Activated B cell treated with CpG ODN at 0.5 μM for 24 hours (primary cell): Measurements from ENCODE around the gene IMPG1. TPM values are rescaled to one million over a fixed set of nuclear protein-coding genes. Genes with fewer than 3 reads are reported as not detected.

Experiments
- ATAC-seq: fragments of 200-7000 bp; cut with Tn5 transposase; one replicate; pipeline ENCODE4 v1.10.0; 2021; ENCODE audit warnings: low read depth, mild to moderate bottlenecking, moderate library complexity
- CTCF ChIA-PET: fragments of 350-600 bp; sonication (Branson Sonifier 250); formaldehyde crosslinking; loops from one replicate; lab custom pipeline; 2021; ENCODE audit warnings: antibody characterized with exemption; lab: Charles Lee
- POLR2A ChIA-PET: fragments of 350-600 bp; sonication (Branson Sonifier 250); formaldehyde crosslinking; loops from one replicate; lab custom pipeline; 2021; ENCODE audit warnings: antibody characterized with exemption; lab: Charles Lee
- DNase-seq: peaks from one replicate; pipeline ENCODE4 v3.0.0; 2022
- H3K27ac Mint-ChIP-seq: one replicate; pipeline ENCODE4 v1.8.0; 2020; ENCODE audit warnings: mixed read lengths
- H3K27me3 Mint-ChIP-seq: one replicate; pipeline ENCODE4 v1.8.0; 2021; ENCODE audit warnings: mixed read lengths
- H3K36me3 Mint-ChIP-seq: one replicate; pipeline ENCODE4 v1.8.0; 2021; ENCODE audit warnings: low read depth, mixed read lengths
- H3K4me1 Mint-ChIP-seq: one replicate; pipeline ENCODE4 v1.8.0; 2021; ENCODE audit warnings: mixed read lengths
- H3K4me3 Mint-ChIP-seq: one replicate; pipeline ENCODE4 v1.8.0; 2020; ENCODE audit warnings: mild to moderate bottlenecking, mixed read lengths
- H3K9me3 Mint-ChIP-seq: one replicate; pipeline ENCODE4 v1.8.0; 2020; ENCODE audit warnings: mixed read lengths
- intact Hi-C: fragments of 100-400 bp; cut with micrococcal nuclease; formaldehyde crosslinking; loops from one replicate; pipeline ENCODE4 v1.15.1; 2024
- total RNA-seq: library from RNA; stranded (reverse); gene quantifications from 2 replicates; pipeline ENCODE4 v1.2.3, GENCODE V29; 2022
- TF ChIP-seq, protein P1 (sequence below): fragments of 200-600 bp; IDR thresholded peaks from one replicate; pipeline ENCODE4 v1.8.0; 2022; ENCODE audit warnings: antibody characterized with exemption, mild to moderate bottlenecking

The IMPG1 gene
- total RNA-seq, 1 donor from 2014 or later, result not detected

DNA sequence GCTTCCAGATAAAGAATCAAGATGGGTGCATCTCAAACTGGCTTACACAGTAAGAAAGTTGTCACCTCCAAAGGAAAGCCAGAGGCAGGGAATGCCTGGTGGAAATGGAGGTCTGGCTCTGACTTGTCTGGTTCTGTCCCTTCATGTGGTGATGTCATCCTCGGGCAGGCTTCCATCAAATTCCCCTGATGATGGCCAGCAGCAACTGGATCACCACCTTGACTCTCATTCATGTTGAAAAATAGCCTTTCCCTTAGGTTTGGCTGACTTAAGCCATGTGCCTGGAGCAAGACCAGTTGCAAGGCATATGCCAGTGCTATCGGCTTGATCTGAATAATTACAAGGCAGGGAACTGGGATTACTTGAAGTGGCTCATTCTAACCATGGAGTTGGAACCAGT, 28.8 kb downstream of the IMPG1 start:
- Mint-ChIP-seq H3K4me1 (no peaks in the 10 kb centered on the region), H3K27ac (no peak overlapping the region), H3K27me3 (no peaks in the 10 kb centered on the region), H3K9me3 (peaks cover 4% of the 10 kb centered on the region), H3K36me3 (no peaks in the 10 kb centered on the region), H3K4me3 (no peak overlapping the region)
- TF ChIP-seq, protein P1, sequence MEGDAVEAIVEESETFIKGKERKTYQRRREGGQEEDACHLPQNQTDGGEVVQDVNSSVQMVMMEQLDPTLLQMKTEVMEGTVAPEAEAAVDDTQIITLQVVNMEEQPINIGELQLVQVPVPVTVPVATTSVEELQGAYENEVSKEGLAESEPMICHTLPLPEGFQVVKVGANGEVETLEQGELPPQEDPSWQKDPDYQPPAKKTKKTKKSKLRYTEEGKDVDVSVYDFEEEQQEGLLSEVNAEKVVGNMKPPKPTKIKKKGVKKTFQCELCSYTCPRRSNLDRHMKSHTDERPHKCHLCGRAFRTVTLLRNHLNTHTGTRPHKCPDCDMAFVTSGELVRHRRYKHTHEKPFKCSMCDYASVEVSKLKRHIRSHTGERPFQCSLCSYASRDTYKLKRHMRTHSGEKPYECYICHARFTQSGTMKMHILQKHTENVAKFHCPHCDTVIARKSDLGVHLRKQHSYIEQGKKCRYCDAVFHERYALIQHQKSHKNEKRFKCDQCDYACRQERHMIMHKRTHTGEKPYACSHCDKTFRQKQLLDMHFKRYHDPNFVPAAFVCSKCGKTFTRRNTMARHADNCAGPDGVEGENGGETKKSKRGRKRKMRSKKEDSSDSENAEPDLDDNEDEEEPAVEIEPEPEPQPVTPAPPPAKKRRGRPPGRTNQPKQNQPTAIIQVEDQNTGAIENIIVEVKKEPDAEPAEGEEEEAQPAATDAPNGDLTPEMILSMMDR, result no peak
- ChIA-PET POLR2A (no interaction called here), CTCF (no interaction called here)
- ATAC-seq, result no peak
- no peak for DNase-seq
- intact Hi-C loops, result no loop called here

DNA sequence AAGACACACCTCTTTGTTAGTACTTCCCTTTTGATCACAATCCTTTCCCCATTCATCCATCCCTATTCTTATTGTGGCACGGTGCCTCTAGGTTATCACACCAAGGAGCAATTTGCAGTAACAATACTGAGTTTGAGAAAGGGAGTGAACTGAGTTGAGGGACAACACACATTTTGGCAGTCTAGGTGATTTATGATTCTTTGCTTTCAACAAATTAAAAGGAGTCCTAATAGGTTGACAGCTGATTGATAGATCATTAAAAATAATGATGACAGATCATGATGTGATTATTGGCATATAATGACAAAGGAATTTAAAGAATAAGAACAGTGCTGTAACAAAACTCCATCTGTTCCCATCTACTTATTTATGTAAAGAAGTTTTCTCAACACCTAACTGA, 36.7 kb downstream of the IMPG1 start:
- Mint-ChIP-seq H3K27ac (no peak overlapping the region), H3K36me3 (no peaks in the 10 kb centered on the region), H3K9me3 (peaks cover 9% of the 10 kb centered on the region), H3K4me1 (no peaks in the 10 kb centered on the region), H3K4me3 (no peak overlapping the region), H3K27me3 (no peaks in the 10 kb centered on the region)
- TF ChIP-seq, protein P1, result no peak
- intact Hi-C loops, result no loop called here
- DNase-seq, result no peak
- ChIA-PET CTCF (no interaction called here), POLR2A (no interaction called here)
- no peak for ATAC-seq

DNA sequence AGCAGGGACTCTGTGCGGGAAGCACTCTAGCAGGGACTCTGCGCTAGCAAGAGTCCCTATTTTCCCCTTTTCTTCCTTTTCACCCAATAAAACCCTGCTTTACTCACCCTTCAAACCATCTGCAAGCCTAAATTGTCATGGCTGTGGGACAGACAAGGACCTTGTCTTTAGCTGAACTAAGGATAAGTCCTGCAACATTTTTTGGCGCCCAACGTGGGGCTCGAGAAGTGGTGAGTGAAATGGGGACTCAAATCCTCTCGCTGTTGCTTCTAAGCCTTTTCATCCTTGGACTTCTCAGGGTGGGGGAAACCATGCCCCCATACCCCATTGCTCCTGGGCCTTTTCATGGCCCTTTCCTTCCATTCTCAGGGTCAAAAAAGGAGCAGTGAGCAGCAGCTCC, 46.4 kb downstream of the IMPG1 start:
- peaks cover 29% of the 10 kb centered on the region for H3K9me3 Mint-ChIP-seq
- POLR2A ChIA-PET, result no interaction called here
- H3K27ac Mint-ChIP-seq, result no peak overlapping the region
- H3K4me3 Mint-ChIP-seq, result no peak overlapping the region
- no peak for DNase-seq
- CTCF ChIA-PET, result no interaction called here
- no peaks in the 10 kb centered on the region for H3K27me3 Mint-ChIP-seq
- ATAC-seq, result no peak
- intact Hi-C loops, result no loop called here
- TF ChIP-seq, protein P1, result no peak
- H3K4me1 Mint-ChIP-seq, result no peaks in the 10 kb centered on the region
- H3K36me3 Mint-ChIP-seq, result peaks cover 2% of the 10 kb centered on the region

DNA sequence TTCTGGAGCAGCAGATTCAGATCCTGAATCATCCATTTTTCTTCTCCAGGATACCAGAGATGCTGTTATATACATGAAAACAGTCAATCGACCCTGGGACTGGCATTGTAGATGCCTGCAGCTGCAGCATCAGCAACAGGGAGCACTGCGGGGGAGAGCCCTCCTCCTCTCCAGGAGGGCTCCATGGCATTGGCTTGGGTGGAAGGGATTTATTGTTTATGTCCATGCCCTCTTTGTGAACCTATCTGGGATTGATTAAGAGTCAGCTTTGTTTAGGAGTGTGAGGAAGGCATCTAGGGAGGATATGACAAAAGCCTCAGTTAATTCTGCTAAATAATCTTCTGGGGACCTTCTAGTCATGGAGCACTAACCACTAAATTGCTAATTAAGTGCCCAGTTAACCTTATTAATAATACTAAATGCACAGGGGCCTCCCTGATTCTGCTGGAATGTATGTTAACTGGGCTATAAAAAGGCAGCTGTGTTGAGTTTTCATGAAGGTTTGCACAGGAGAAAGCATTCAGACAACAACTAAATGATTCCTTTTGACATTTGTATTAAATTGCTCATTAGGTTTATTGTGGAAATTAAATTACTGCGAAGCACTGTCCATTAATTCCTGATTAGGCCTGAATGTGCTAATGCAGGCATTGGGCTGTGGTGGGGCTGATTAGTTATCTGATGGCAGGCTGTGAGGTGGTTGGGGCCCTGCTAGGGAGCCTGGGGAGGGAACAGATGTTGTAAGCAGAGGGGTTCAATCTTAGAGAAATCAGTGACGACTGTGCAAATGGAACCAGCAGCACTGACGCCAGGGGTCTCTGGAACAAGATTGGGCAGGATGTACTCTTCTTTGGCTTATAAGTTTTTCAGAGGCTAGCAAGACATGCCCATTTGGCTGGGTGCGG, 57.6 kb downstream of the IMPG1 start:
- Mint-ChIP-seq H3K4me3 (no peak overlapping the region), H3K27me3 (peaks cover 2% of the 10 kb centered on the region), H3K4me1 (no peaks in the 10 kb centered on the region), H3K9me3 (no peaks in the 10 kb centered on the region), H3K27ac (no peak overlapping the region), H3K36me3 (no peaks in the 10 kb centered on the region)
- DNase-seq, result no peak
- ATAC-seq, result no peak
- TF ChIP-seq, protein P1, result no peak
- POLR2A ChIA-PET, result no interaction called here
- intact Hi-C loops, result no loop called here
- CTCF ChIA-PET, result no interaction called here

DNA sequence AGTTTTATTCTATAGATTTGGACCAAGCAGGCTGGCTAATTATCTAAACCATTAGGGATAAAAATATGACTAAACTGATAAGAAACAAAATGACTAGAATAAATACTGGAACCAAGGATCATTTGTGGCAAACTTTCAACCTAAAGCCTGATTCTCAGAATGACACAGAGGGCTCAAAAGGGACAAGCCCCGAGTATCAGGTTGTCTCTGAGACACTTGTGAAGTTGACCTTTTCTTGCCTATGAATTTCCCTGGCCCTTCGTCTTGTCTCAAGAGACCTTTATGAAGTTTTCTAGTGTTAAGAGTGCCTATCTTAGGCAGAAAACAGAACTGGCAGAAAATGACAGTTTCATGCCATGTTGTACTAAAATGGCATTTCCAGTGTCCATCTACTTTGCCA, 68.3 kb downstream of the IMPG1 start:
- CTCF ChIA-PET, result no interaction called here
- Mint-ChIP-seq H3K27ac (no peak overlapping the region), H3K36me3 (no peaks in the 10 kb centered on the region), H3K27me3 (no peaks in the 10 kb centered on the region), H3K4me3 (no peak overlapping the region), H3K9me3 (no peaks in the 10 kb centered on the region), H3K4me1 (no peaks in the 10 kb centered on the region)
- no peak for DNase-seq
- TF ChIP-seq, protein P1, result no peak
- POLR2A ChIA-PET, result no interaction called here
- ATAC-seq, result no peak
- intact Hi-C loops, result no loop called here
